HEK293T (cell line): Measurements from ENCODE around the gene AKT3.

Experiments
- CTCF ChIA-PET: fragments of 350-600 bp; formaldehyde crosslinking; extraction: SDS; loops from one replicate; lab custom pipeline; 2021; ENCODE audit warnings: antibody characterized with exemption, inconsistent platforms; lab: Yijun Ruan, JAX
- POLR2A ChIA-PET: fragments of 350-600 bp; formaldehyde crosslinking; extraction: SDS; loops from one replicate; lab custom pipeline; 2020; ENCODE audit warnings: antibody characterized with exemption, inconsistent platforms; lab: Yijun Ruan, JAX
- DNase-seq: peaks from one replicate; pipeline ENCODE4 v3.0.0; 2012; ENCODE audit warnings: mixed read lengths; ENCODE audit errors: extremely low spot score
- ARNT ChIP-seq: fragments of 450-650 bp; IDR thresholded peaks from 2 replicates; pipeline ENCODE4 v1.6.1; 2017; ENCODE audit warnings: mild to moderate bottlenecking
- BHLHE40 ChIP-seq: fragments of 450-650 bp; IDR thresholded peaks from 2 replicates; pipeline ENCODE4 v1.6.1; 2016; ENCODE audit warnings: mild to moderate bottlenecking, moderate library complexity, borderline replicate concordance
- CTBP1 ChIP-seq: fragments of 450-650 bp; IDR thresholded peaks from 2 replicates; pipeline ENCODE4 v1.6.1; 2016; ENCODE audit warnings: borderline replicate concordance
- ELF4 ChIP-seq: fragments of 450-650 bp; IDR thresholded peaks from 2 replicates; pipeline ENCODE4 v1.6.1; 2017; ENCODE audit warnings: antibody characterized with exemption
- FOXA1 ChIP-seq: fragments of 450-650 bp; IDR thresholded peaks from 2 replicates; pipeline ENCODE4 v1.6.1; 2016; ENCODE audit warnings: mild to moderate bottlenecking
- FOXK2 ChIP-seq: fragments of 450-650 bp; IDR thresholded peaks from 2 replicates; pipeline ENCODE4 v1.6.1; 2016; ENCODE audit warnings: mild to moderate bottlenecking
- FOXM1 ChIP-seq: fragments of 450-650 bp; IDR thresholded peaks from 2 replicates; pipeline ENCODE4 v1.6.1; 2017; ENCODE audit warnings: mild to moderate bottlenecking, borderline replicate concordance
- HDGF ChIP-seq: fragments of 450-650 bp; IDR thresholded peaks from 2 replicates; pipeline ENCODE4 v1.6.1; 2017; ENCODE audit warnings: antibody characterized with exemption, borderline replicate concordance
- L3MBTL2 ChIP-seq: fragments of 450-650 bp; conservative IDR thresholded peaks from 2 replicates; pipeline ENCODE4 v1.6.1; 2016; ENCODE audit warnings: mild to moderate bottlenecking
- LEF1 ChIP-seq: fragments of 450-650 bp; IDR thresholded peaks from 2 replicates; pipeline ENCODE4 v1.6.1; 2017; ENCODE audit warnings: mild to moderate bottlenecking, borderline replicate concordance
- NFRKB ChIP-seq: fragments of 450-650 bp; IDR thresholded peaks from 2 replicates; pipeline ENCODE4 v1.6.1; 2016; ENCODE audit warnings: mild to moderate bottlenecking, moderate library complexity
- PKNOX1 ChIP-seq: fragments of 450-650 bp; IDR thresholded peaks from 2 replicates; pipeline ENCODE4 v1.6.1; 2016
- SP1 ChIP-seq: fragments of 450-650 bp; IDR thresholded peaks from 2 replicates; pipeline ENCODE4 v1.6.1; 2017
- SUZ12 ChIP-seq: fragments of 450-650 bp; IDR thresholded peaks from 2 replicates; pipeline ENCODE4 v1.6.1; 2016; ENCODE audit warnings: mild to moderate bottlenecking
- TARDBP ChIP-seq: fragments of 450-650 bp; IDR thresholded peaks from 2 replicates; pipeline ENCODE4 v1.6.1; 2016
- ZNF384 ChIP-seq: fragments of 450-650 bp; IDR thresholded peaks from 2 replicates; pipeline ENCODE4 v1.6.1; 2016

The AKT3 gene

GRCh38 chr1:243465738-243466137 is 384.3 kb downstream of the AKT3 start:
- TF ChIP-seq FOXM1: no peak
- no peak for TF ChIP-seq LEF1
- no peak for TF ChIP-seq BHLHE40
- TF ChIP-seq HDGF: no peak
- ChIA-PET CTCF (interaction anchor here (0.5 kb wide), 1 partner anchor 37 kb away, joined by 4 read pairs; no protein-coding TSS in a partner anchor), POLR2A (no interaction called here)
- no peak for DNase-seq

- POLR2A ChIA-PET: no interaction called here
- DNase-seq: no peak
- TF ChIP-seq FOXA1 (no peak), L3MBTL2 (no peak), BHLHE40 (no peak), TARDBP (no peak), CTBP1 (no peak), SUZ12 (no peak), ZNF384 (no peak), SP1 (no peak), FOXM1 (no peak), HDGF (no peak), FOXK2 (no peak), ELF4 (no peak), ARNT (no peak), PKNOX1 (no peak)
- CTCF ChIA-PET: interaction anchor here (0.5 kb wide), 1 partner anchor 38 kb away, joined by 4 read pairs; no protein-coding TSS in a partner anchor
Observed at GRCh38 chr1:243465081-243465480, 385.0 kb downstream of the AKT3 start.

- TF ChIP-seq FOXM1 (no peak), SUZ12 (no peak), TARDBP (no peak), HDGF (no peak), BHLHE40 (no peak), LEF1 (no peak), ELF4 (no peak), ZNF384 (no peak), L3MBTL2 (no peak)
- POLR2A ChIA-PET: no interaction called here
- CTCF ChIA-PET: no interaction called here
- DNase-seq: no peak
Observed at GRCh38 chr1:243462929-243463697, 386.9 kb downstream of the AKT3 start.

- no peak for DNase-seq
- no peak for TF ChIP-seq CTBP1
- TF ChIP-seq L3MBTL2: no peak
- TF ChIP-seq LEF1: no peak
- TF ChIP-seq ELF4: no peak
- TF ChIP-seq FOXM1: no peak
- TF ChIP-seq FOXA1: no peak
- TF ChIP-seq TARDBP: no peak
- TF ChIP-seq ZNF384: no peak
- CTCF ChIA-PET: no interaction called here
- POLR2A ChIA-PET: no interaction called here
Observed at GRCh38 chr1:243461700-243462099, 388.3 kb downstream of the AKT3 start.

- CTCF ChIA-PET: no interaction called here
- TF ChIP-seq PKNOX1 (no peak), L3MBTL2 (no peak), BHLHE40 (no peak), NFRKB (no peak), HDGF (no peak), FOXA1 (no peak), CTBP1 (no peak), ARNT (no peak), SP1 (no peak), ELF4 (no peak), ZNF384 (no peak), FOXK2 (no peak), FOXM1 (no peak), LEF1 (no peak), TARDBP (no peak), SUZ12 (no peak)
- no peak for DNase-seq
- POLR2A ChIA-PET: no interaction called here
Observed at GRCh38 chr1:243459059-243459458, 391.0 kb downstream of the AKT3 start.

GRCh38 chr1:243457363-243457982 is 392.6 kb downstream of the AKT3 start:
- DNase-seq: no peak
- POLR2A ChIA-PET: no interaction called here
- TF ChIP-seq NFRKB: no peak
- no peak for TF ChIP-seq L3MBTL2
- CTCF ChIA-PET: no interaction called here

- POLR2A ChIA-PET: no interaction called here
- CTCF ChIA-PET: no interaction called here
- TF ChIP-seq BHLHE40 (no peak), ZNF384 (no peak), FOXK2 (no peak), FOXA1 (no peak), ELF4 (no peak), SUZ12 (no peak), ARNT (no peak), SP1 (no peak)
- no peak for DNase-seq
Observed at GRCh38 chr1:243455760-243456651, 394.0 kb downstream of the AKT3 start.
